H9 (cell line): ENCODE measurements around the gene RNF208. TPM values are rescaled to one million over a fixed set of nuclear protein-coding genes. Genes with fewer than 3 reads are reported as not detected.

Experiments
- DNase-seq: peaks from one replicate; pipeline ENCODE4 v3.0.0-alpha.2; 2017
- H2AFZ ChIP-seq: one replicate; pipeline ENCODE4 v1.6.1; 2013; ENCODE audit warnings: mild to moderate bottlenecking, low read length, control low read depth, moderate library complexity
- H2AK5ac ChIP-seq: 2 replicates; pipeline ENCODE4 v1.6.1; 2013; ENCODE audit warnings: low read length, control low read depth, mixed read lengths; ENCODE audit not compliant: insufficient read length
- H2BK120ac ChIP-seq: one replicate; pipeline ENCODE4 v1.6.1; 2013; ENCODE audit warnings: low read depth, mild to moderate bottlenecking, low read length, control low read depth, inconsistent platforms; ENCODE audit not compliant: poor library complexity, severe bottlenecking
- H2BK12ac ChIP-seq: 2 replicates; pipeline ENCODE4 v1.6.1; 2013; ENCODE audit warnings: low read length, control low read depth, mixed read lengths, low read depth; ENCODE audit not compliant: insufficient read length
- H2BK15ac ChIP-seq: 2 replicates; pipeline ENCODE4 v1.6.1; 2013; ENCODE audit warnings: low read depth, low read length, control low read depth
- H2BK20ac ChIP-seq: one replicate; pipeline ENCODE4 v1.6.1; 2013; ENCODE audit warnings: low read depth, mild to moderate bottlenecking, low read length, control low read depth, inconsistent platforms; ENCODE audit not compliant: poor library complexity, severe bottlenecking
- H2BK5ac ChIP-seq: 2 replicates; pipeline ENCODE4 v1.6.1; 2013; ENCODE audit warnings: low read length, control low read depth, mixed read lengths; ENCODE audit not compliant: insufficient read length
- H3K14ac ChIP-seq: 2 replicates; pipeline ENCODE4 v1.6.1; 2013; ENCODE audit warnings: low read length, control low read depth; ENCODE audit not compliant: insufficient read depth
- H3K18ac ChIP-seq: 2 replicates; pipeline ENCODE4 v1.6.1; 2013; ENCODE audit warnings: low read depth, mild to moderate bottlenecking, mixed read lengths, low read length, control low read depth; ENCODE audit not compliant: insufficient read length
- H3K23ac ChIP-seq: 2 replicates; pipeline ENCODE4 v1.6.1; 2013; ENCODE audit warnings: low read length, control low read depth, mixed read lengths, low read depth; ENCODE audit not compliant: insufficient read length
- H3K23me2 ChIP-seq: 2 replicates; pipeline ENCODE4 v1.6.1; 2013; ENCODE audit warnings: low read depth, mild to moderate bottlenecking, mixed read lengths, low read length, control low read depth; ENCODE audit not compliant: insufficient read length, poor library complexity, severe bottlenecking
- H3K27ac ChIP-seq: 2 replicates; pipeline ENCODE4 v1.5.1; 2013; ENCODE audit warnings: low read length, control low read depth, mixed read lengths, low read depth; ENCODE audit not compliant: insufficient read length
- H3K27me3 ChIP-seq: 2 replicates; pipeline ENCODE4 v1.6.1; 2013; ENCODE audit warnings: low read length, control low read depth, inconsistent platforms; ENCODE audit not compliant: insufficient read depth
- H3K4ac ChIP-seq: 2 replicates; pipeline ENCODE4 v1.6.1; 2013; ENCODE audit warnings: low read depth, mild to moderate bottlenecking, control low read depth, inconsistent platforms, low read length, moderate library complexity
- H3K4me1 ChIP-seq: 2 replicates; pipeline ENCODE4 v1.6.1; 2013; ENCODE audit warnings: low read length, control low read depth, inconsistent platforms; ENCODE audit not compliant: insufficient read depth
- H3K4me2 ChIP-seq: 2 replicates; pipeline ENCODE4 v1.6.1; 2013; ENCODE audit warnings: low read length, control low read depth, mixed read lengths; ENCODE audit not compliant: insufficient read length, insufficient read depth
- H3K56ac ChIP-seq: 2 replicates; pipeline ENCODE4 v1.6.1; 2013; ENCODE audit warnings: low read depth, mild to moderate bottlenecking, mixed read lengths, low read length, control low read depth; ENCODE audit not compliant: insufficient read length
- H3K79me1 ChIP-seq: 2 replicates; pipeline ENCODE4 v1.6.1; 2013; ENCODE audit warnings: low read depth, mild to moderate bottlenecking, moderate library complexity, low read length, control low read depth, inconsistent platforms; ENCODE audit not compliant: insufficient read depth, poor library complexity, severe bottlenecking
- H3K79me2 ChIP-seq: 2 replicates; pipeline ENCODE4 v1.6.1; 2013; ENCODE audit warnings: low read length, control low read depth, inconsistent platforms; ENCODE audit not compliant: insufficient read depth
- H3K9ac ChIP-seq: 2 replicates; pipeline ENCODE4 v1.6.1; 2013; ENCODE audit warnings: low read length, control low read depth, mixed read lengths; ENCODE audit not compliant: insufficient read length; ENCODE audit errors: extremely low read depth
- H3K9me3 ChIP-seq: one replicate; pipeline ENCODE4 v1.6.1; 2013; ENCODE audit warnings: low read depth, low read length, inconsistent platforms; ENCODE audit not compliant: control insufficient read depth
- H3T11ph ChIP-seq: one replicate; pipeline ENCODE4 v1.6.1; 2013; ENCODE audit warnings: mild to moderate bottlenecking, low read length, control low read depth, inconsistent platforms
- H4K20me1 ChIP-seq: one replicate; pipeline ENCODE4 v1.6.1; 2013; ENCODE audit not compliant: control insufficient read depth, insufficient read length, insufficient read depth
- H4K5ac ChIP-seq: 2 replicates; pipeline ENCODE4 v1.6.1; 2013; ENCODE audit warnings: low read depth, mild to moderate bottlenecking, mixed read lengths, low read length, control low read depth; ENCODE audit not compliant: insufficient read length
- H4K8ac ChIP-seq: replicated peaks from 2 replicates; pipeline ENCODE4 v1.6.1; 2013; ENCODE audit warnings: low read length, control low read depth, mixed read lengths, low read depth; ENCODE audit not compliant: insufficient read length
- H4K91ac ChIP-seq: 2 replicates; pipeline ENCODE4 v1.6.1; 2013; ENCODE audit warnings: low read depth, mild to moderate bottlenecking, moderate library complexity, mixed read lengths, low read length, control low read depth; ENCODE audit not compliant: insufficient read length
- H3K27ac Mint-ChIP-seq, 3 experiments: 2 replicates in 2 of 3; 3 replicates in 1 of 3; pipeline ENCODE4 v1.8.0; 2020 to 2021; ENCODE audit warnings: mixed read lengths in 3 of 3, mild to moderate bottlenecking in 1 of 3, moderate library complexity in 1 of 3
- H3K27me3 Mint-ChIP-seq: 2 replicates; pipeline ENCODE4 v1.8.0; 2021; ENCODE audit warnings: low read depth, mild to moderate bottlenecking, moderate library complexity, mixed read lengths
- H3K36me3 Mint-ChIP-seq, 3 experiments: 2 replicates in 2 of 3; 3 replicates in 1 of 3; pipeline ENCODE4 v1.8.0; 2020 to 2021; ENCODE audit warnings: low read depth in 3 of 3, mixed read lengths in 3 of 3; ENCODE audit not compliant: insufficient read depth in 1 of 3
- H3K4me1 Mint-ChIP-seq, 2 experiments: 2 replicates each; pipeline ENCODE4 v1.8.0; 2020; ENCODE audit warnings: mixed read lengths in 2 of 2
- H3K4me3 Mint-ChIP-seq, 2 experiments: 2 replicates in 1 of 2; 3 replicates in 1 of 2; pipeline ENCODE4 v1.8.0; 2020 to 2021; ENCODE audit warnings: mild to moderate bottlenecking in 2 of 2, mixed read lengths in 2 of 2, moderate library complexity in 1 of 2
- H3K9me3 Mint-ChIP-seq, 2 experiments: 2 replicates in 1 of 2; 3 replicates in 1 of 2; pipeline ENCODE4 v1.8.0; 2020; ENCODE audit warnings: mild to moderate bottlenecking in 2 of 2, mixed read lengths in 2 of 2, moderate library complexity in 1 of 2
- CTCF ChIP-seq: fragments of 200-600 bp; sonication (generic); conservative IDR thresholded peaks from 3 replicates; pipeline ENCODE4 v1.8.0; 2021; ENCODE audit warnings: antibody characterized with exemption, mild to moderate bottlenecking
- WGBS: extraction: QIAGEN DNeasy Blood & Tissue Kit; methylation state at CpG from one replicate; pipeline ENCODE4 v1.1.7; 2013; ENCODE audit warnings: missing lambda C conversion rate, low lambda C conversion rate, mixed read lengths; ENCODE audit not compliant: insufficient read length; ENCODE audit errors: extremely low coverage; 5-methylcytosine and 5-hydroxymethylcytosine counted together
- total RNA-seq: library from RNA; stranded (reverse); gene quantifications from 2 replicates; pipeline ENCODE4 v1.2.1, GENCODE V29; 2021

RNF208 gene
- total RNA-seq, 1 experiment from 2014 or later, result 7.7 TPM

- peaks cover 3% of the 10 kb centered on the region; the same call in 1 of the 2 replicates for H3K4me1 ChIP-seq
- H3K23me2 ChIP-seq, result no peaks in the 10 kb centered on the region
- no peak overlapping the region for H3K4me3 Mint-ChIP-seq
- H3K9me3 ChIP-seq, result no peaks in the 10 kb centered on the region
- no peak overlapping the region for H3K14ac ChIP-seq
- no peak overlapping the region for H3K9ac ChIP-seq
- H2BK12ac ChIP-seq, result no peak overlapping the region
- H2BK15ac ChIP-seq, result no peak overlapping the region
- no peaks in the 10 kb centered on the region for H3K79me1 ChIP-seq
- no peaks in the 10 kb centered on the region for H3K27me3 ChIP-seq
- no peak overlapping the region for H3T11ph ChIP-seq
- DNase-seq, result peak; percentile 68
- H2AFZ ChIP-seq, result no peak overlapping the region
- no CpG with 5 or more reads among the region's 35 CpGs for WGBS
- H3K27me3 Mint-ChIP-seq, result peaks cover 7% of the 10 kb centered on the region
- peak overlapping the region in 2 of 3 experiments; percentile 34 to 76; a peak in 2 of 7 replicates for H3K27ac Mint-ChIP-seq
- H2BK120ac ChIP-seq, result no peak overlapping the region
- H3K56ac ChIP-seq, result no peak overlapping the region
- no peak overlapping the region for H4K91ac ChIP-seq
- H3K36me3 Mint-ChIP-seq, result peaks cover 0 to 5% (median 0%) of the 10 kb centered on the region in 3 experiments; a peak in 3 of 7 replicates
- no peak overlapping the region for H3K18ac ChIP-seq
- H3K4me1 Mint-ChIP-seq, result peaks cover 12 to 20% of the 10 kb centered on the region in 2 experiments
- H2BK5ac ChIP-seq, result no peak overlapping the region
- no peak overlapping the region for H2AK5ac ChIP-seq
- no peak overlapping the region for H4K8ac ChIP-seq
- no peak overlapping the region for H2BK20ac ChIP-seq
- no peaks in the 10 kb centered on the region for H3K79me2 ChIP-seq
- H3K4me2 ChIP-seq, result no peak overlapping the region
- no peak overlapping the region for H4K5ac ChIP-seq
- H4K20me1 ChIP-seq, result no peaks in the 10 kb centered on the region
- no peaks in the 10 kb centered on the region for H3K9me3 Mint-ChIP-seq
- H3K4ac ChIP-seq, result no peak overlapping the region
- no peak overlapping the region for H3K23ac ChIP-seq
- peak; percentile 52 for TF ChIP-seq CTCF
- H3K27ac ChIP-seq, result no peak overlapping the region
Observed at GRCh38 chr9:137235424-137236237, 13.6 kb upstream of the RNF208 start.
